ENCODE data around the gene LRWD1. TPM values are rescaled to one million over a fixed set of nuclear protein-coding genes. Genes with fewer than 3 reads are reported as not detected.

LRWD1 gene
- total and polyA plus RNA-seq, 2 donors (not counting 1 experiment from before 2014, with no cell fraction given) = 58.2 to 83.7 TPM

GRCh38 chr7:102439963-102440795, 24.6 kb upstream of the LRWD1 start:
- Mint-ChIP-seq H3K9me3 (ENCODE audit: insufficient read depth) (no peaks in the 10 kb centered on the region), H3K4me3 (no peak overlapping the region), H3K4me1 (peaks cover 54% of the 10 kb centered on the region), H3K27me3 (no peaks in the 10 kb centered on the region), H3K27ac (no peak overlapping the region)
- peaks cover 9% of the 10 kb centered on the region for H4K20me1 ChIP-seq (ENCODE audit: control insufficient read depth, insufficient read depth, low read length, poor library complexity, severe bottlenecking)
- DNase-seq (no peak), ATAC-seq (ENCODE audit: low read depth) (no peak)
- peak overlapping the region; percentile 53 for H3K4me2 ChIP-seq (replicated peaks; ENCODE audit: low read depth, low read length, poor library complexity, severe bottlenecking)
- H3K36me3 ChIP-seq (replicated peaks in 1 of 2; ENCODE audit: control extremely low read depth in 1 of 2, control insufficient read depth in 1 of 2, extremely low read depth in 1 of 2, insufficient read depth in 2 of 2, low read length in 1 of 2) = peaks cover 2 to 54% of the 10 kb centered on the region in 2 experiments
- H3K27me3 ChIP-seq (replicated peaks in 1 of 4; ENCODE audit: control extremely low read depth in 1 of 4, control insufficient read depth in 3 of 4, insufficient read depth in 4 of 4, low read length in 3 of 4) = no peaks in the 10 kb centered on the region
- H3K79me2 ChIP-seq (ENCODE audit: control insufficient read depth, insufficient read depth, low read length) = peaks cover 79% of the 10 kb centered on the region
- peaks cover 52 to 76% of the 10 kb centered on the region in 2 donors for H3K4me1 ChIP-seq (ENCODE audit: control insufficient read depth in 2 of 2, insufficient read depth in 2 of 2, low read length in 2 of 2)
- POLR2A ChIA-PET = interaction anchor here (0.6 to 5.9 kb wide), 12 partner anchors 8 to 44 kb away, joined by 3 to 80 read pairs (median 15); partner anchors contain the start of gene PRKRIP1
- WGBS (ENCODE audit: insufficient coverage) = 91% methylated on average over 11 of the region's 17 CpGs
- peaks cover 0 to 14% (median 0%) of the 10 kb centered on the region in 3 donors for H3K9me3 ChIP-seq (ENCODE audit: control extremely low read depth in 1 of 3, control insufficient read depth in 2 of 3, insufficient read depth in 1 of 3, low read length in 2 of 3)
- H3K9ac ChIP-seq (ENCODE audit: low read length) = no peak overlapping the region
- H2AFZ ChIP-seq (ENCODE audit: insufficient read depth, low read depth, low read length, poor library complexity, severe bottlenecking) = no peak overlapping the region
- no peak overlapping the region for H3K4me3 ChIP-seq (ENCODE audit: control extremely low read depth in 1 of 5, extremely low read depth in 1 of 5, insufficient read depth in 1 of 5, low read depth in 2 of 5, low read length in 4 of 5)
- CTCF ChIA-PET = interaction anchor here (1.1 to 46.3 kb wide), 5 partner anchors 7 to 29 kb away, joined by 5 to 1182 read pairs (median 18); partner anchors contain the start of gene ORAI2
- intact Hi-C loops (cut with micrococcal nuclease) = loop anchor here (2.0 kb wide), 1 partner anchor 13 kb away; no protein-coding TSS in a partner anchor
- H3K27ac ChIP-seq (ENCODE audit: low read length in 2 of 2) = peak overlapping the region; percentile 90
- TF ChIP-seq CTCF (IDR thresholded peaks at IDR 0.05) = no peak
- no peak for TF ChIP-seq EZH2 (IDR thresholded peaks at IDR 0.05; ENCODE audit: borderline replicate concordance, insufficient read depth, low read depth, low read length, poor library complexity, severe bottlenecking)

Measured in B cell (primary cell).